AG04449 (cell line): ENCODE measurements around the gene C1orf159.

Experiments used
- CTCF ChIA-PET: fragments of 350-600 bp; formaldehyde crosslinking; extraction: SDS; loops from one replicate; lab custom pipeline; 2021; ENCODE audit warnings: antibody characterized with exemption; lab: Yijun Ruan, JAX
- POLR2A ChIA-PET: fragments of 400-600, 350-600 bp; formaldehyde crosslinking; extraction: SDS; loops from one replicate; lab custom pipeline; 2020; ENCODE audit warnings: antibody characterized with exemption, inconsistent platforms; lab: Yijun Ruan, JAX
- DNase-seq: peaks from one replicate; pipeline ENCODE4 v3.0.0-alpha.2; 2010; ENCODE audit warnings: low read depth, low spot score
- H3K4me3 ChIP-seq: 2 replicates; pipeline ENCODE4 v1.5.1; 2011; ENCODE audit warnings: low read depth, mild to moderate bottlenecking, control low read depth, low read length
- TF ChIP-seq, protein P1 (sequence below): IDR thresholded peaks from one replicate; pipeline ENCODE4 v1.5.1; 2011; ENCODE audit warnings: mild to moderate bottlenecking, moderate library complexity, low read length, control low read depth, inconsistent platforms; ENCODE audit not compliant: insufficient read depth; ENCODE audit errors: missing control alignments

C1orf159 gene

DNA sequence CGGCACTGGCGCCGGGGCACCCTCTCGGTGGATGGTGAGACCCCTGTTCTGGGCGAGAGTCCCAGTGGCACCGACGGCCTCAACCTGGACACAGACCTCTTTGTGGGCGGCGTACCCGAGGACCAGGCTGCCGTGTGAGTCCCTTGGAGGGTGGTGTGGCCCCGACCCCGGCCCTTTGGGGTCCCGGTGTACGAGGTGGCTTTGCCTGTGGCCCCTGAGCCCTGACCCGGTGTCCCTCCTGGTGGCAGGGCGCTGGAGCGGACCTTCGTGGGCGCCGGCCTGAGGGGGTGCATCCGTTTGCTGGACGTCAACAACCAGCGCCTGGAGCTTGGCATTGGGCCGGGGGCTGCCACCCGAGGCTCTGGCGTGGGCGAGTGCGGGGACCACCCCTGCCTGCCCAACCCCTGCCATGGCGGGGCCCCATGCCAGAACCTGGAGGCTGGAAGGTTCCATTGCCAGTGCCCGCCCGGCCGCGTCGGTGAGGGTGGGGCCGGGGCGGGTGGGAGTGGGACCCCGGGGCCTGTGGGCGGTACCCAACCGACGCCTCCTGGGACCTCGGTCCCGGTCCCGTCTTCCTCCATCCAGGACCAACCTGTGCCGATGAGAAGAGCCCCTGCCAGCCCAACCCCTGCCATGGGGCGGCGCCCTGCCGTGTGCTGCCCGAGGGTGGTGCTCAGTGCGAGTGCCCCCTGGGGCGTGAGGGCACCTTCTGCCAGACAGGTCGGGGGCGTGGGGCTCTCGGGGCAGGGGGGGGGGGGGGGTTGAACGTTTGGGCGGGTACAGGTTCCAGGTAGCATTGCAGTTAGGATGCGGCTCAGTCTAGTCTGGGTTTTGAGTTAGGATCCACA, 66.3 kb downstream of the C1orf159 start:
- POLR2A ChIA-PET = no interaction called here
- DNase-seq = no peak
- H3K4me3 ChIP-seq = no peak overlapping the region
- CTCF ChIA-PET = interaction anchor here (0.9 kb wide), 1 partner anchor 14 kb away, joined by 4 read pairs; no protein-coding TSS in a partner anchor
- TF ChIP-seq, protein P1, sequence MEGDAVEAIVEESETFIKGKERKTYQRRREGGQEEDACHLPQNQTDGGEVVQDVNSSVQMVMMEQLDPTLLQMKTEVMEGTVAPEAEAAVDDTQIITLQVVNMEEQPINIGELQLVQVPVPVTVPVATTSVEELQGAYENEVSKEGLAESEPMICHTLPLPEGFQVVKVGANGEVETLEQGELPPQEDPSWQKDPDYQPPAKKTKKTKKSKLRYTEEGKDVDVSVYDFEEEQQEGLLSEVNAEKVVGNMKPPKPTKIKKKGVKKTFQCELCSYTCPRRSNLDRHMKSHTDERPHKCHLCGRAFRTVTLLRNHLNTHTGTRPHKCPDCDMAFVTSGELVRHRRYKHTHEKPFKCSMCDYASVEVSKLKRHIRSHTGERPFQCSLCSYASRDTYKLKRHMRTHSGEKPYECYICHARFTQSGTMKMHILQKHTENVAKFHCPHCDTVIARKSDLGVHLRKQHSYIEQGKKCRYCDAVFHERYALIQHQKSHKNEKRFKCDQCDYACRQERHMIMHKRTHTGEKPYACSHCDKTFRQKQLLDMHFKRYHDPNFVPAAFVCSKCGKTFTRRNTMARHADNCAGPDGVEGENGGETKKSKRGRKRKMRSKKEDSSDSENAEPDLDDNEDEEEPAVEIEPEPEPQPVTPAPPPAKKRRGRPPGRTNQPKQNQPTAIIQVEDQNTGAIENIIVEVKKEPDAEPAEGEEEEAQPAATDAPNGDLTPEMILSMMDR = no peak

DNA sequence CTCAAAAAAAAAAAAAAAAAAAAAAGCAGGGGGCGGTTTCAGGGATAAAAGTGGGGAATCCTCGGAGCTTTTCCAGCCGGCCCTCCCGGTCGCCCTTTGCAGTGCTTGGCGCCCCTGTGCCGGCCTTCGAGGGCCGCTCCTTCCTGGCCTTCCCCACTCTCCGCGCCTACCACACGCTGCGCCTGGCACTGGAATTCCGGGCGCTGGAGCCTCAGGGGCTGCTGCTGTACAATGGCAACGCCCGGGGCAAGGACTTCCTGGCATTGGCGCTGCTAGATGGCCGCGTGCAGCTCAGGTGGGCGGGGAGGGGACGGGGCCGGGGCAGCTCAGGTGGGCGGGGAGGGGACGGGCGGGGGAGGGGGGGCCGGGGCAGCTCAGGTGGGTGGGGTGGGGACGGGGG, 67.1 kb downstream of the C1orf159 start:
- CTCF ChIA-PET = interaction anchor here (0.9 to 2.0 kb wide), 2 partner anchors 14 to 15 kb away, joined by 4 to 5 read pairs; no protein-coding TSS in a partner anchor
- TF ChIP-seq, protein P1 = no peak
- no peak for DNase-seq
- POLR2A ChIA-PET = no interaction called here
- no peak overlapping the region for H3K4me3 ChIP-seq

DNA sequence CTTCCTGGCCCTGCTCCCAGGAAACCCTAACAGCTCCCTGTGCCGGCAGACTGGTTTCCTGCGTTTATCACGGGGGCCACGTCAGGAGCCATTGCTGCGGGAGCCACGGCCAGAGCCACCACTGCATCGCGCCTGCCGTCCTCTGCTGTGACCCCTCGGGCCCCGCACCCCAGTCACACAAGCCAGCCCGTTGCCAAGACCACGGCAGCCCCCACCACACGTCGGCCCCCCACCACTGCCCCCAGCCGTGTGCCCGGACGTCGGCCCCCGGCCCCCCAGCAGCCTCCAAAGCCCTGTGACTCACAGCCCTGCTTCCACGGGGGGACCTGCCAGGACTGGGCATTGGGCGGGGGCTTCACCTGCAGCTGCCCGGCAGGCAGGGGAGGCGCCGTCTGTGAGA, 67.9 kb downstream of the C1orf159 start:
- ChIA-PET POLR2A (no interaction called here), CTCF (interaction anchor here (1.3 to 2.0 kb wide), 3 partner anchors 11 to 64 kb away, joined by 3 to 5 read pairs (median 4); no protein-coding TSS in a partner anchor)
- TF ChIP-seq, protein P1 = no peak

DNA sequence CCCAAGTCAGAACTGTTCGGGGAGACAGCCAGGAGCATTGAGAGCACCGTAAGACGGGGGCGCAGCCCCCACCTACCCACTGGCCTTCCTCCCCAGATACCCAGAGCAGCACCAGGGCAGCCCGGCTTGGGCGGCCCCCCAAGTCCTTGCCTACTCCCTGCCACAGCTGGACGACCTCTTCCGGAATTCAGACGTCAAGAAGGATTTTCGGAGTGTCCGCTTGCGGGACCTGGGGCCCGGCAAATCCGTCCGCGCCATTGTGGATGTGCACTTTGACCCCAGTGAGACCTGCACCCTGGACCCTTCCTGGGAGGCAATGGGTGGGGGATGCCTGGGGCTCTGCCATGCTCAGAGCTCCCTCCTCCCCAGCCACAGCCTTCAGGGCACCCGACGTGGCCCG, 68.5 kb downstream of the C1orf159 start:
- CTCF ChIA-PET = interaction anchor here (1.3 to 2.0 kb wide), 3 partner anchors 11 to 63 kb away, joined by 3 to 5 read pairs (median 4); no protein-coding TSS in a partner anchor
- DNase-seq = no peak
- no peak overlapping the region for H3K4me3 ChIP-seq
- TF ChIP-seq, protein P1 = no peak
- POLR2A ChIA-PET = no interaction called here

More for the DNA sequence above, 67.9 kb downstream of the C1orf159 start:
- no peak overlapping the region for H3K4me3 ChIP-seq
- DNase-seq = no peak

DNA sequence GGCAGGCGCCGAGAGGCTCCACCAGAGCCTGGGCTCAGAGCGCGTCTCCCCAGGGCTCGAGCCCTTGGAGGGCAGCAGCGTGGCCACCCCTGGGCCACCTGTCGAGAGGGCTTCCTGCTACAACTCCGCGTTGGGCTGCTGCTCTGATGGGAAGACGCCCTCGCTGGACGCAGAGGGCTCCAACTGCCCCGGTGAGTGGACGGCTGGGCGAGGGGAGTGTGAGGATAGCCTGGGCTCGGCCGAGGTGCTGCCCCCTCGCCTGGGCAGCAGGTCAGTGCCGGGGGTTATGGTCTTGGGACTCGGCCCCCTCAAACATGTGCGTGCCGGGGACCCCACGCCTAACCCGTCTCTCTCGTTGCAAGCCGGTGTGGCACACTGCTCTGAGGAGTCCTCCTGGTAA, 69.1 kb downstream of the C1orf159 start:
- DNase-seq = no peak
- ChIA-PET POLR2A (no interaction called here), CTCF (interaction anchor here (1.3 to 2.0 kb wide), 3 partner anchors 12 to 62 kb away, joined by 3 to 5 read pairs (median 4); no protein-coding TSS in a partner anchor)
- TF ChIP-seq, protein P1 = no peak
- H3K4me3 ChIP-seq = no peak overlapping the region

DNA sequence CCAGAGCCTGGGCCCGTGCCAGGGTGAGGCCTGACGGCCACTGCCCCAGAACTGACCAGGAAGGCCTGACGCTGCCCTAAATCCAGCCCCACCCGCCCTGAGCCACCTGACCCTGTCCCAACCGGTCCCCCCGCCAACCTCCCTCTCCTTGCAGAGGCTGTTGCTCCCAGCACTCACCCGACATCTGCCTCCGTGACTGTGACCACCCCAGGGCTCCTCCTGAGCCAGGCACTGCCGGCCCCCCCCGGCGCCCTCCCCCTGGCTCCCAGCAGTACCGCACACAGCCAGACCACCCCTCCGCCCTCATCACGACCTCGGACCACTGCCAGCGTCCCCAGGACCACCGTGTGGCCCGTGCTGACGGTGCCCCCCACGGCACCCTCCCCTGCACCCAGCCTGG, 69.6 kb downstream of the C1orf159 start:
- TF ChIP-seq, protein P1 = no peak
- no peak for DNase-seq
- ChIA-PET POLR2A (no interaction called here), CTCF (no interaction called here)
- no peak overlapping the region for H3K4me3 ChIP-seq
